Airway epithelial cell (primary cell): ENCODE measurements around the gene PPP4R3A. TPM values are rescaled to one million over a fixed set of nuclear protein-coding genes. Genes with fewer than 3 reads are reported as not detected.

ENCODE experiments used
- total RNA-seq: library from RNA; depleted of rRNA; stranded (reverse); fragments of >200 nt; gene quantifications from 2 replicates; pipeline ENCODE4 v1.2.3, GENCODE V29; 2015

PPP4R3A gene
- 37.4 and 42.0 TPM in 2 replicates for total RNA-seq

DNA sequence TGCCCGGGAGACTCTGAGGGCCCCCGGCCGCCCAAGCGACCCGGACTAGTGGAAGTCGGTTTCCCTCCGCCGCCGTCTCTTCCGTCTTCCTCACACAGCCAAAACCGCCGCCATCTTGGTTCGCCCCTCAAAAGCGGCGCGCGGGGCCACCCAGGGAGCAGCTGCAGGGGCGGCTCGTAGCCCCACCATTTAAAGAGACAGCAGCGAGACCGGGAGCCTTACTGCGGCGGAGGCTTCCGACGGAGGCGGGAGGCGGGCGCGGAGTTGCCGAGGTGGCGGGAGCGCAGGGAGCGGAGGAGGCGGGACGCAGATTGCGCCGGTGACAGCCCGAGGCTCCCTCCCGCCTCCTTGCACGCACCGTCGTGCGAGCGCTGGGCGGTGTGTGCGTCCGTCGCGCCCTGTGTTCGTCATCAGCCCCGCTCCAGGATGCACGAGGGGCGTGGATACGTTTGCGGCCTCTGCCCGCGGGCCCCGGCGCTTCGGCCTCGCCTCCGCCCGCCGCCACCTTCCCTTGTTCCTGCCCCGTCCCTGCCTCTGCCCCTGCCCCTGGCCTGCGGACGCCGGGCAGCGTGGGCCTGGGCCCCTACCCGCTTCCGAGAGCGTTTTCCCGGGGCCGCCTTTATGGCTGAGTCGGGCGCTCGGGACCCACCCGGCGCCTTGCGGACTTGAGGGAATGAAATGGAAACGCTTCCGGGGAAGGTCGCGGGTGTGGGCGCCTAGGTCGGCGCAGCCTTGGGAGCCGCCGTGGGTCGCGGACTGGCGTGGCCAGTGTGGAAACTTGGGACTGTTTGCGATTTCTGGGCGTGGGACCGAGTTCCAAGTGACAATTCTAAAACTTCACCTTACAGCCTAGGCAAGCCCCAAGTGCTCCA, at the start of gene PPP4R3A:
Gene PPP4R3A, minus strand, starts transcription at position 140 of the 872 bp plus-strand sequence. CDS start 663 bp downstream, outside the sequence.

GRCh38 chr14:91417120-91417982, 92.8 kb downstream of the PPP4R3A start, which contains the start of gene CCDC88C:
CCDC88C (minus strand) TSS chr14:91417820; CDS start chr14:91417690, 130 bp downstream.

Other genes with a start within 250 kb of the PPP4R3A start
- gene CCDC88C, start 92.5 kb downstream of the PPP4R3A start, total RNA-seq, result 18.9 and 26.7 TPM in 2 replicates
- 0.42 and 1.6 TPM in 2 replicates for gene CATSPERB, start 221.8 kb upstream of the PPP4R3A start, total RNA-seq